Urothelium cell line (cell line): Measurements from ENCODE around the gene MRPL20.
"Not testable (repeated sequence)": the region's sequence is repeated elsewhere in the genome, so short reads cannot be mapped to it uniquely, and the experiment has no call there.

Source experiments
- DNase-seq: peaks from one replicate; pipeline ENCODE4 v3.0.0; 2011; ENCODE audit warnings: low spot score, mixed read lengths
- FAIRE-seq: peaks from 2 replicates; lab custom pipeline; 2011; peaks lifted over from hg19 to GRCh38; lab: Jason Lieb, UNC

MRPL20 gene

GRCh38 chr1:1437904-1438376, 30.8 kb upstream of the MRPL20 start:
- no peak for DNase-seq
- no peak for FAIRE-seq

- DNase-seq = no peak
Observed at GRCh38 chr1:1437033-1437903, 30.2 kb upstream of the MRPL20 start.

GRCh38 chr1:1436630-1437032, 29.5 kb upstream of the MRPL20 start:
- no peak for DNase-seq

More at GRCh38 chr1:1437033-1437903, 30.2 kb upstream of the MRPL20 start:
- no peak for FAIRE-seq

GRCh38 chr1:1435911-1436629, 29.0 kb upstream of the MRPL20 start:
- no peak for DNase-seq
- FAIRE-seq = no peak

More at GRCh38 chr1:1436630-1437032, 29.5 kb upstream of the MRPL20 start:
- FAIRE-seq = no peak

- FAIRE-seq (no peak), DNase-seq (no peak)
Observed at GRCh38 chr1:1435106-1435903, 28.2 kb upstream of the MRPL20 start, which contains the start of gene VWA1. TSS of gene VWA1 (plus strand) at chr1:1435690. CDS start at chr1:1435749, 59 bp downstream.

- DNase-seq (no peak), FAIRE-seq (no peak)
Observed at GRCh38 chr1:1434824-1435105, 27.7 kb upstream of the MRPL20 start.

GRCh38 chr1:1434131-1434823, 27.2 kb upstream of the MRPL20 start:
- DNase-seq = no peak
- no peak for FAIRE-seq

GRCh38 chr1:1433804-1434130, 26.7 kb upstream of the MRPL20 start:
- DNase-seq = peak; percentile 54
- no peak for FAIRE-seq

GRCh38 chr1:1432951-1433803, 26.1 kb upstream of the MRPL20 start:
- FAIRE-seq (no peak), DNase-seq (peak; percentile 76)

GRCh38 chr1:1432274-1432950, 25.3 kb upstream of the MRPL20 start:
- no peak for FAIRE-seq
- no peak for DNase-seq

- FAIRE-seq (no peak), DNase-seq (no peak)
Observed at GRCh38 chr1:1431845-1432273, 24.8 kb upstream of the MRPL20 start.

GRCh38 chr1:1430992-1431844, 24.1 kb upstream of the MRPL20 start:
- DNase-seq (no peak), FAIRE-seq (no peak)

- no peak for FAIRE-seq
- no peak for DNase-seq
Observed at GRCh38 chr1:1430114-1430982, 23.3 kb upstream of the MRPL20 start.

GRCh38 chr1:1429671-1430073, 22.6 kb upstream of the MRPL20 start:
- no peak for FAIRE-seq
- no peak for DNase-seq

GRCh38 chr1:1428967-1429366, 21.9 kb upstream of the MRPL20 start:
- not testable (repeated sequence) for DNase-seq, FAIRE-seq

- FAIRE-seq = no peak
Observed at GRCh38 chr1:1428174-1428573, 21.1 kb upstream of the MRPL20 start.

GRCh38 chr1:1427820-1428148, 20.7 kb upstream of the MRPL20 start:
- FAIRE-seq (no peak), DNase-seq (no peak)

More at GRCh38 chr1:1428174-1428573, 21.1 kb upstream of the MRPL20 start:
- DNase-seq = no peak
